IPS DF 6.9 (cell line): Measurements from ENCODE around the gene MCRIP1.

ENCODE experiments used
- DNase-seq: peaks from one replicate; pipeline ENCODE4 v3.0.0-alpha.2; 2013; ENCODE audit warnings: low read depth, low spot score
- H3K27ac ChIP-seq: one replicate; pipeline ENCODE4 v1.5.1; 2013; ENCODE audit warnings: low read length, control low read depth
- H3K27me3 ChIP-seq: 2 replicates; pipeline ENCODE4 v1.6.1; 2013; ENCODE audit warnings: mild to moderate bottlenecking, low read length; ENCODE audit not compliant: control insufficient read depth, insufficient read depth
- H3K36me3 ChIP-seq: 2 replicates; pipeline ENCODE4 v1.6.1; 2013; ENCODE audit warnings: low read length; ENCODE audit not compliant: control insufficient read depth, insufficient read depth
- H3K4me1 ChIP-seq: 2 replicates; pipeline ENCODE4 v1.6.1; 2013; ENCODE audit warnings: low read length; ENCODE audit not compliant: control insufficient read depth, insufficient read depth
- H3K4me3 ChIP-seq: 2 replicates; pipeline ENCODE4 v1.5.1; 2013; ENCODE audit warnings: mild to moderate bottlenecking, low read length
- H3K9me3 ChIP-seq: 2 replicates; pipeline ENCODE4 v1.6.1; 2013; ENCODE audit warnings: low read length, inconsistent platforms; ENCODE audit not compliant: control insufficient read depth, insufficient read depth
- WGBS: extraction: QIAGEN DNeasy Blood & Tissue Kit; methylation state at CpG from one replicate; pipeline ENCODE4 v1.1.7; 2013; ENCODE audit warnings: mixed read lengths, missing lambda C conversion rate; ENCODE audit not compliant: insufficient read length, insufficient coverage; 5-methylcytosine and 5-hydroxymethylcytosine counted together

MCRIP1 gene

DNA sequence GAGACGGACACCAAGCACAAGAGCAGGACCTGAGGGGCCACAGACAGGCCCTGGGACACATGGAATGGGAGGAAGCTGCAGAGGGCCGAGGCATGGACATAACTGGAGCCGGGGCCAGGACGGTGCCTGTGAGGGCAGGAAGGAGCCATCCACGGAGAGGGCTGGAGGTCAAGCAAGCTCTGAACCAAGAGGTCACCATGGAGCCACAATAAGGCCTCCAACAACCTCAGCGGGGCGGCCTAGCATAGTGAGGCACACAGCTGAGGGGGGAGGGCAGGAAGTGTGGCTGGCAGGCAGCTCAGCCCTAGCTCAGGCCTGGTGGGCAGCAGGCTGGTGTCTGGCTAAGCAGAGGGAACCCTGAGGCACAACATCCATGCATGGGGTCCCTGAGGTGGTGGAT is 4.4 kb downstream of the MCRIP1 start:
- no peaks in the 10 kb centered on the region for H3K27me3 ChIP-seq
- no peaks in the 10 kb centered on the region for H3K36me3 ChIP-seq
- no CpG with 5 or more reads among the region's 7 CpGs for WGBS
- peaks cover 10% of the 10 kb centered on the region for H3K4me1 ChIP-seq
- no peak overlapping the region for H3K4me3 ChIP-seq
- no peak for DNase-seq
- no peaks in the 10 kb centered on the region for H3K9me3 ChIP-seq
- H3K27ac ChIP-seq, result no peak overlapping the region

DNA sequence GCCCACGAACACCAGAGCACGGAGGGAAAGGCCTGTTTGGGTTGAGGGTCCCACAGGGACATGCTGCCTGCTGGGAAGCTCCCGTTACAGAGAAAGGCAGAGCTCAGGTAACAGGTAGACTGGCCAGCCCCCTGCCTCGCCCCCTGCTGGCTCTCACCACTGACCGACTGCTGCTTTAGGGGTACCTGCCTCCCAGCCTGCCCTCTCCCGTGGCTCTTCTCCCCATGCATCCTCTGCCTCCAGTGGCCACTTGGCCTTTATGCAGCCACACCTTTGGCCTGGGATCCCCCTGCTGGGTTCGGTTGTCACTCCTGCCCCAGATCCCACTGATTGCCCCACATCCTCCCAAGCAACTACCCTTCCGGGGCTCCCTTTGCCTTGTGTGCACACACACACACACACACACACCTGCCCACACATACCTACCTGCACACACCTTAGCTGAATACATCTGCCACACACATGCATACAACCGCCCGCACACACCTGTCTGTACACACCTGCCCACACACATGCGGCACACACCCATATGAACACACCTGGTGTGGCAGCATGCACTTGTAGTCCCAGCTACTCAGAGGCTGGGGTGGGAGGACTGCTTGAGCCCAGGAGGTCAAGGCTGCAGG is 7.1 kb downstream of the MCRIP1 start:
- Histone ChIP-seq H3K36me3 (no peaks in the 10 kb centered on the region), H3K4me3 (no peak overlapping the region), H3K9me3 (no peaks in the 10 kb centered on the region), H3K27me3 (no peaks in the 10 kb centered on the region), H3K27ac (no peak overlapping the region), H3K4me1 (peaks cover 5% of the 10 kb centered on the region)
- DNase-seq, result no peak
- no CpG with 5 or more reads among the region's 11 CpGs for WGBS

DNA sequence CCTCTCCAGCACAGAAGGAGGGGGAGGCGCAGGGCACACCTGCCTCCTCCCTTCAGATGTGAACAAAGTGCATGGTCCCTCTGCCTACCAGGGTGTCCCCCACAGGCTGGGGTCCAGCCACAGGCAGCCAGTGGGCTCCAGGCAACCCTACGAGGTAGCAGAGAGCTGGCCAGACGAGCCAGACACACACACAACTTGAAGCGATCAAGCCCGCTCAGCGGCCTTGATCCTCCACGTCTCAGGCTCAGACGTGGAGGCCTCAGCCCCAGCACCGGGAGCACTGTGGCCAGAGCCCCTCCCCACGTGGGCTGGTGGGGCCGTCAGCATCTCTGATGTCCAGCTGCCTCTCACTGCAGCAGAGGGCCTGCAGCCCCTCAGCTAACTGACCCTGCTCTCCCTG is 8.5 kb downstream of the MCRIP1 start:
- peaks cover 5% of the 10 kb centered on the region for H3K4me1 ChIP-seq
- H3K27ac ChIP-seq, result no peak overlapping the region
- H3K9me3 ChIP-seq, result no peaks in the 10 kb centered on the region
- WGBS, result no CpG with 5 or more reads among the region's 11 CpGs
- no peak for DNase-seq
- no peaks in the 10 kb centered on the region for H3K27me3 ChIP-seq
- H3K4me3 ChIP-seq, result no peak overlapping the region
- no peaks in the 10 kb centered on the region for H3K36me3 ChIP-seq

DNA sequence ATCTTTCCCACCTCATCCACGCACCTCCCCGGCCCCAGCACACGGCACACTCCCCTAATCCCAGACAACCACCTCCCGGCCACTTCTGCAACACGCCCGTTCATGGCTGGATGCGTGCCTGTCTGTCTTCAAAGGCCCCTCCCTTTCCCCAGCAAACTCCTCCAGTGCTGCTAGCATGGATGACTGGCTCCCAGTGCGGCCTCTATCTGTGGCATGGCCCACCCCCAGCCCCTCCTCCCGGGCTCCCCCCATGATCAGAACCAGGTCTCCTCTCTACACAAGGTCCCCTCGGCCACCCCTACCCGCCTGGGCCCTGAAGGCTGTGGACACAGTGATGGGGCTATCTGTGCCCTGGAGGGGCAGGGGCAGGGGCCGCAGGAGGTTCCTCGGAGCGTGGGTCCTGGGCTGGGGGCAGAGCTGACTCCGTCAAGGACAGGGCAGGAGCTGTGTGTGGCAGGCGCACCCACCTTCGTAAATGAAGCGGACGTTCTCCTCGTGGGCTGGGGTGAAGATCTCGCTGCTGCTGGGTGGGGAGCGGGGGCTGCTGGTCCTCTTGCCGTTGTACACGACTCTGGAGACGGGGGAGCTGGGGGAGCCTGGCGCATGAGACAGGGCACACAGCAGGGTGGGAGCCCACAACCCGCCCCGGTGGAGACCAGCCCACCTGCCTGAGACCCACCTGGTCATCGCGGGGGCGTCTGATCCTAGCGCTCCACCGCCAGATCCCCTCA is 9.1 kb downstream of the MCRIP1 start:
- Histone ChIP-seq H3K27ac (no peak overlapping the region), H3K4me1 (peaks cover 5% of the 10 kb centered on the region), H3K27me3 (no peaks in the 10 kb centered on the region), H3K4me3 (no peak overlapping the region), H3K9me3 (no peaks in the 10 kb centered on the region), H3K36me3 (no peaks in the 10 kb centered on the region)
- no peak for DNase-seq
- WGBS, result no CpG with 5 or more reads among the region's 33 CpGs

DNA sequence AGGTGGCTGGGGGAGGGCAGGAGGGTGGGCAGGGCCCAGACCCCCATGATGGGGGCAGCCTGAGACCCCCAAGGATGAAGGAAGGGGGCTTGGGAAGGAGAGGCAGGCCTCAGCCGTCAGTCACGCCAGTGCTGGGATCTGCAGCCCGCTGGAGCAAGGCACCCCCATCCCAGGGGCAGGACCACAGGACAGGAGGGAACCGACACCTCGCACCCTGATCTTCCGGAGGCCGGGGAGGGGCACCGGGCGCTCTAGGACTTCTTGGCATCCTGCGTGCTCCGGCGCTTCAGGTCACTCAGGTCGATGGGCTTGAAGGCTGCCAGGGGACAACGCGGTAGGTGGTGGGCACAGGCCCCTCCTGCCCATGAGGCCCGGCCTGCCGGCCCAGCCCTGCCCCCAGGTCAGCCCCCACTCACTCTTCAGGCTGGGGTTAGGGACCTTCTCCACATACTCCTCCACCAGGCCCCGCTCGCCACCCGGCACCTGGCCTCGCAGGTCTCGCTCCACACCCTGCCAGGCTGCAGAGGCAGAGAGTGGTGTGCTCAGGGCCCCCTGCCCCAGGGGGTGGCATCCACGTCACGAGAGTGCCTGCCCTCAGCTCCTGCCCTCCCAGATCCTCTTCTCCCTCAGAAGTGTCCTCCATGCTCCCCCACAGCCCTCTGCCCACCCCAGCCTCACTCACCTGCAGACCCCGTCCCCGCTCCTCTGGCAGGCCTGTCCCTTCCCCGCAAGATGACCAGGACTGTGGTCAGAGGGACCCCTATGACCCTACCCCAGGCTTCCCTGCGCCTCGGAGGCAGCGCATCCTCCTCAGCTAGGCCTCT is 9.9 kb downstream of the MCRIP1 start:
- WGBS, result no CpG with 5 or more reads among the region's 30 CpGs
- peaks cover 3% of the 10 kb centered on the region for H3K4me1 ChIP-seq
- no peak for DNase-seq
- no peak overlapping the region for H3K27ac ChIP-seq
- H3K36me3 ChIP-seq, result no peaks in the 10 kb centered on the region
- H3K27me3 ChIP-seq, result no peaks in the 10 kb centered on the region
- no peaks in the 10 kb centered on the region for H3K9me3 ChIP-seq
- no peak overlapping the region for H3K4me3 ChIP-seq

DNA sequence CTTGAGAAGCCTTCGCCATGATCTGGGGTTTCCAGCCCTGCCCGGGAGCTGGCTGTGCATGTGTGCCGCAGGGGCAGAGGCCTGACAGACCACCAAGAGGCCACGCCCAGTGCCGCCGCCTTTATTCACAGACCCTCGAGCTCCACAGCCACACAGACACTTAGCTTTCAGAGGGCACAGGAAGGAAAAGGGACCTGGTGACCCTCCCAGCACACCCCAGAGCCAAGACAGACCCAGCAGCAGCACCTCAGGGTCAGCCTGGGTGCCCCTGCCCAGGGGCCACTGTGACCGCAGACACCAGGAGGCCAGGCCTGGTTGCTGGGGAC is 10.8 kb downstream of the MCRIP1 start:
- H3K9me3 ChIP-seq, result no peaks in the 10 kb centered on the region

DNA sequence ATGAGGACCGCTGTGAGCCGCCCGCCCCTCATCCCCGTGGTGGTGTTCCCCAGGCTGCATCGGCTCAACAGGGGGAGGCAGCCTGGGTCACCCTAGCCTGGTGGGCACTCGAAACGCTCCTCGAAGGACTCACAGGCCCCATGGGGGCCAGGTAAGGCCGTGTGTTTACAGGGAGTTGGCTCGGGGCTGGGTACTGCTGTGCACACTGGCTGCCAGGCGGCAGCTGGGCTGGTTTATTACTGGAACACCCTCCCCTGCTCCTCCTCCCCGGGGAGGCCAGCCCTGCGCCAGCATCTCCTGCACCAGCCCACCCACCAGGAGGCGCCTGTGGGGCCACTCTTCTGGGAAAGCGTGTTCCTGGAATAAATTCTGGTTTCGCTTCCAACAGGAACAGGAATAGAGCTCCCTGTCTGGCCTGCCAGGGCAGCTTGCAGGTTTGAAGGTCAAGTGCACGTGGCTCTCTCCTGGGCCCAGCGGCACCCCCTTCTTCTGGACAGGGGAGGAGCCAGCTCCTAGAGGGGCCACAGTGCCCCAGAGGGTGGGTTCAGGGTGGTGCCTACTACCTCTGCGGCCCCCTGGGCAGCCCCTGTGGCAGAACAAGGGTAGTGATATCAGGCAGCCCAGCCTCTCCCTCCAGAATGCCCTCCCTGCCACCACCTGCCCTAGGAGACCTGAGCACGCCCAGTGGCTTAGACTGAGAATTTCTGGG is 11.3 kb downstream of the MCRIP1 start:
- no peaks in the 10 kb centered on the region for H3K27me3 ChIP-seq
- no peak overlapping the region for H3K27ac ChIP-seq
- no peak overlapping the region for H3K4me3 ChIP-seq
- no CpG with 5 or more reads among the region's 20 CpGs for WGBS
- peaks cover 3% of the 10 kb centered on the region for H3K4me1 ChIP-seq
- no peaks in the 10 kb centered on the region for H3K9me3 ChIP-seq
- H3K36me3 ChIP-seq, result no peaks in the 10 kb centered on the region
- no peak for DNase-seq

More for the DNA sequence above, 10.8 kb downstream of the MCRIP1 start:
- no peak overlapping the region for H3K27ac ChIP-seq
- no peak for DNase-seq
- no peaks in the 10 kb centered on the region for H3K36me3 ChIP-seq
- no peak overlapping the region for H3K4me3 ChIP-seq
- H3K4me1 ChIP-seq, result peaks cover 3% of the 10 kb centered on the region
- no CpG with 5 or more reads among the region's 8 CpGs for WGBS
- H3K27me3 ChIP-seq, result no peaks in the 10 kb centered on the region

DNA sequence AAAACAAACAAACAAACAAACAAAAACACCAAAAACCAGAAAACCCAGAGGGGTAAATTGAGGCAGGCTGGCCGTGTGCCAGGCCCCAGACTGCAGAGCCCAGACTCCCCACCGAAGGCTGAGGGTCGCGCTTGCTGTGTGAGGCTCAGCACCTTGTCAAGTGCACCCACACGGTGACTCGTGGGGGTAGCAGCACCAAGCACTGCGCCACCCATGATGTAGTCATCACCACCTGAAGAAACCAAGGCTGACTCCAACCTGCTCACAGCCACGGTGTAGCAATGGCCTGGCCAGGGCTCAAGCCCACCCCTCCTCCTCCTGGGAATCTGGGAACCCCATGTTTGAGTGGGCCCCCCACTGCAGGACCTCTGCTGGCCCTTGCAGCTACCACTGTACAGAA is 11.9 kb downstream of the MCRIP1 start:
- no peaks in the 10 kb centered on the region for H3K9me3 ChIP-seq
- WGBS, result no CpG with 5 or more reads among the region's 8 CpGs
- no peak for DNase-seq
- no peak overlapping the region for H3K27ac ChIP-seq
- H3K27me3 ChIP-seq, result no peaks in the 10 kb centered on the region
- H3K36me3 ChIP-seq, result no peaks in the 10 kb centered on the region
- H3K4me1 ChIP-seq, result peaks cover 3% of the 10 kb centered on the region
- no peak overlapping the region for H3K4me3 ChIP-seq

DNA sequence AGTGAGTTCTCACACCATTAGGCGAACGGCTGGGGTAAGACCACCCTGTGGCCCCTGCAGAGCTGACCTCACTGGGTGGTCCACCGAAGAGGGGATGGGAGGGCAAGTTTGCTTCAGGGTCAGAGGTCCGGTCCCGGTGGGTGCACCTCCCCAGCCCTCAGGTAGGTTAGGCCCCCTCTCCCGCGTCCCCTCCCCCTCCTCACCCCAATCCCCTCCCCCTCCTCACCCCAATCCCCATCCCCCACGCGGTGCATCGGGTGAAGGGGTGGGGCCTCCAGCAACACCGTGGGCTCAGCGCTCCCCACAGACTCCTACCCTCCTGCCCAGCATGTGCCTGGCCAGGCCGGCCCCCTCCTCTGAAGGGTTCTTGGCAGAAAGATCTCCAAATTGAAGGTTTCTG is 13.4 kb downstream of the MCRIP1 start:
- no peaks in the 10 kb centered on the region for H3K27me3 ChIP-seq
- H3K4me3 ChIP-seq, result no peak overlapping the region
- peaks cover 2% of the 10 kb centered on the region; the same call in 1 of the 2 replicates for H3K4me1 ChIP-seq
- no peak overlapping the region for H3K27ac ChIP-seq
- no CpG with 5 or more reads among the region's 13 CpGs for WGBS
- no peak for DNase-seq
- H3K9me3 ChIP-seq, result no peaks in the 10 kb centered on the region
- no peaks in the 10 kb centered on the region for H3K36me3 ChIP-seq

DNA sequence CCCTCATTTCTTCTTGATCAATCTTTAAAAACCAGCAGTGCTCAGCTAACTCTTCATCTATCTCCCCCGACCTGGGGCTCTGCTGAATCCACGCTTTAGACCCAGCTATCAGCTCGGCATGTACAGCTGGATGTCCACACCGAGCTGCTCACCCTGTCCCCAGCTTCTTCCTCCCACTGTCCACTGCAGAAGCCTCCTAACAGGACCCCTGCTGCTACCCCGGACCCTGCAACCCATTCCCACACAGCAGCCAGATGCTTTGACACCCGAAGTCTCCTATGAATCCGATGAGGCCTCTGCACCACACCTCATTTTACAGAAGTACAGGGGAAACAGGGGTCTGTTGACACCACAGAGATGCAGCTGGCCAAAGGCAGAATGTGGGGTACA is 15.3 kb downstream of the MCRIP1 start:
- H3K27me3 ChIP-seq, result no peaks in the 10 kb centered on the region
- no CpG with 5 or more reads among the region's 7 CpGs for WGBS

More for the DNA sequence above, 15.3 kb downstream of the MCRIP1 start:
- no peak for DNase-seq
- no peak overlapping the region for H3K27ac ChIP-seq
- H3K36me3 ChIP-seq, result no peaks in the 10 kb centered on the region
- H3K9me3 ChIP-seq, result no peaks in the 10 kb centered on the region
- H3K4me3 ChIP-seq, result no peak overlapping the region
- peaks cover 2% of the 10 kb centered on the region; the same call in 1 of the 2 replicates for H3K4me1 ChIP-seq
